K562 (cell line): ENCODE measurements around the gene HDAC5. TPM values are rescaled to one million over a fixed set of nuclear protein-coding genes. Genes with fewer than 3 reads are reported as not detected.

Experiments used
- ARHGAP35 ChIP-seq: fragments of 450-650 bp; IDR thresholded peaks from 2 replicates; pipeline ENCODE4 v1.6.1; 2018; ENCODE audit not compliant: partially characterized antibody
- FUS ChIP-seq: fragments of 200-400 bp; formaldehyde crosslinking; optimal IDR thresholded peaks from 2 replicates; pipeline ENCODE3; 2017; ENCODE audit warnings: low read depth, low read length
- GABPA ChIP-seq: fragments of 200-800 bp; sonication (Bioruptor generic); conservative IDR thresholded peaks from 2 replicates; pipeline ENCODE4 v1.6.1; 2016; ENCODE audit warnings: low read depth, missing genetic modification characterization, missing compliant biosample characterization
- HDAC1 ChIP-seq, 2 experiments: fragments of 450-650 bp; IDR thresholded peaks; 2 replicates each; pipeline ENCODE4 v1.6.1; 2016 to 2017; ENCODE audit warnings: inconsistent platforms in 1 of 2, mild to moderate bottlenecking in 1 of 2, moderate library complexity in 1 of 2
- HMG20A ChIP-seq: fragments of 450-650 bp; formaldehyde crosslinking; conservative IDR thresholded peaks from 2 replicates; pipeline ENCODE4 v1.4.0; 2020; ENCODE audit warnings: mild to moderate bottlenecking, mixed read lengths
- L3MBTL2 ChIP-seq: fragments of 450-650 bp; IDR thresholded peaks from 2 replicates; pipeline ENCODE4 v1.6.1; 2016; ENCODE audit warnings: mild to moderate bottlenecking, moderate library complexity
- NCOR1 ChIP-seq: fragments of 450-650 bp; IDR thresholded peaks from 2 replicates; pipeline ENCODE4 v1.6.1; 2016; ENCODE audit warnings: mild to moderate bottlenecking, moderate library complexity
- NFE2 ChIP-seq: IDR thresholded peaks from 2 replicates; pipeline ENCODE4 v1.6.1; 2014; ENCODE audit warnings: antibody characterized with exemption, low read depth
- OTX1 ChIP-seq: fragments of 450-650 bp; formaldehyde crosslinking; IDR thresholded peaks from 2 replicates; pipeline ENCODE4 v1.4.0; 2022; ENCODE audit warnings: mild to moderate bottlenecking
- POU5F1 ChIP-seq: fragments of 150-350 bp; IDR thresholded peaks from 2 replicates; pipeline ENCODE4 v1.6.1; 2014; ENCODE audit warnings: borderline replicate concordance, low read length, low read depth, mild to moderate bottlenecking; ENCODE audit not compliant: partially characterized antibody
- RBFOX2 ChIP-seq: fragments of 200-400 bp; formaldehyde crosslinking; IDR thresholded peaks from 2 replicates; pipeline ENCODE4 v1.6.1; 2017; ENCODE audit warnings: low read depth, mild to moderate bottlenecking, low read length, moderate library complexity
- SMAD2 ChIP-seq: fragments of 150-350 bp; IDR thresholded peaks from 2 replicates; pipeline ENCODE4 v1.6.1; 2014; ENCODE audit warnings: low read depth, mild to moderate bottlenecking, low read length
- SRSF1 ChIP-seq: fragments of 200-400 bp; formaldehyde crosslinking; IDR thresholded peaks from 2 replicates; pipeline ENCODE4 v1.6.1; 2017; ENCODE audit warnings: mild to moderate bottlenecking, low read depth, low read length, moderate library complexity
- TBP ChIP-seq: optimal IDR thresholded peaks from 2 replicates; pipeline ENCODE3; 2011; ENCODE audit warnings: low read depth, low read length, improper control_type of control experiment
- TCF7 ChIP-seq: sonication (generic); IDR thresholded peaks from 2 replicates; pipeline ENCODE4 v1.6.1; 2016; ENCODE audit warnings: antibody characterized with exemption, borderline replicate concordance
- polyA plus RNA-seq, 8 experiments: library from polyadenylated mRNA; depleted of rRNA in 4 of 8; stranded (reverse) in 5 of 8; unstranded in 3 of 8; fragments of >200 nt; fragmentation: Nextera tagmentation in 2 of 8; fragmentation: Illumina TruSeq in 1 of 8; extraction: Ambion mirVana in 2 of 8; extraction: Trizol in 1 of 8; gene quantifications; 2 replicates each; pipeline versions ENCODE4 v1.2.1 to v1.2.3, GENCODE V29; 2011 to 2014; ENCODE audit warnings: inconsistent platforms in 1 of 8, missing spikeins in 1 of 8
- total RNA-seq, 7 experiments: library from RNA; depleted of rRNA in 6 of 7; stranded (reverse); fragments of >200 nt in 6 of 7; fragmentation: Illumina TruSeq in 2 of 7; extraction: Trizol in 2 of 7; gene quantifications; 2 replicates each; pipeline versions ENCODE4 v1.2.1 to v1.2.3, GENCODE V29; 2011 to 2021; ENCODE audit warnings: low replicate concordance in 1 of 7
- TF ChIP-seq, protein P1 (sequence below), 2 experiments: fragments of 450-650 bp in 1 of 2; sonication (generic) in 1 of 2; formaldehyde crosslinking in 1 of 2; IDR thresholded peaks in 1 of 2; conservative IDR thresholded peaks in 1 of 2; 2 replicates each; pipeline versions ENCODE4 v1.6.1 to v1.8.1; 2016 to 2023; ENCODE audit warnings: mild to moderate bottlenecking in 2 of 2, moderate library complexity in 2 of 2, inconsistent platforms in 1 of 2, missing genetic modification reagents in 1 of 2
- TF ChIP-seq, protein P2 (sequence below): sonication (generic); formaldehyde crosslinking; IDR thresholded peaks from 2 replicates; pipeline ENCODE4 v1.8.0; 2022; ENCODE audit warnings: mild to moderate bottlenecking, low read depth, missing genetic modification reagents
- TF ChIP-seq, protein P3 (sequence below): sonication (generic); formaldehyde crosslinking; IDR thresholded peaks from 2 replicates; pipeline ENCODE4 v1.8.0; 2023; ENCODE audit warnings: mild to moderate bottlenecking, missing genetic modification reagents
- TF ChIP-seq, protein P4 (sequence below): fragments of 450-650 bp; IDR thresholded peaks from 2 replicates; pipeline ENCODE4 v1.6.1; 2017; ENCODE audit warnings: antibody characterized with exemption

HDAC5 gene
- total and polyA plus RNA-seq, 9 of the 15 experiments (the other 6 are each of a cell fraction or from before 2014, with no cell fraction given) = 0.45 to 26.2 (median 16.4) TPM

DNA sequence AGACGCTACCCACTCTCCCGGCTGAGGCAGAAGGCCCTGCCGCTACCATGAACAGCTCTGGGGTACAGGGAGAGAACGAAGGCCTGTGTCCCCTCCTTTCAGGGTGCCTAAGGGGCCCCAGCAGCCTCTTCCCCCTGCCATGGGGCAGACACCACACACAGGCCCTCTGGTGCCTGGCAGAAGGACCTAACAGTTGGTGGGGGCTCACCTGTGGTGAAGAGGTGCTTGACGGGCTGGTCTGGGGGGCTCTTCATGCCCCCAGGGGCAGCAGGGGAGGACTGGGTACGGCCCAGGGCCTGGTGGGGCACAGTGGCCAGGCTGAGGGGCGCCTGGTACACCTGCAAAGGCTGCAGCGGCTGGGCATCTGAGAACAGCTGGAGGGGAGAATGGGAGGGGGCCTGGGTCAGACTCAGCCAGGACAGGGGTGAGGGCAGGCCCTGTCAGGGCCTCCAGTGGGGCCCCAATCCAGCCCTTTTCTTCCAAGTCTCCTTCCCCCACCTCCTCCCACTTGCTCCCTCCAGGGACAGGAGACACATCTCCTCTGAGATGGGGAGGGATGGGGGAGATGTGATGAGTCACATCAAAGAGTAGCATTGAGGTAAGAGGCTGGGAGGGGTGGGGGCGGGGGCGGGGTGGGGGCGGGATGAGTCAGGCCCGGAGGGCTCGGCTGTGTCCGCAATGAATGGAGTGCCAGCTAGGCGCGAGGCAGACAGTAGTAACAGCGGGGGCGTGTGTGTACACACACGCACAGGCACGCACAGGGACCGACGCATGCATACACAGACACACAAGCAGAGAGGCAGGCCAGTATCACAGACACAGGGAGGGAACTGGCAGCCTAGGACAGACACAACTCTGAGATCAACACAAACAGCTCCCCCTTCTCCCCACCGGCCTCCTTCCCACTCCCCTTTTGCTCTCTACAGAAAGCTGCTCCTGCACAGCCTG lies 36.8 kb downstream of the HDAC5 start (continued):
- TF ChIP-seq NFE2 (peak; percentile 64; the same call in 1 of the 2 replicates), SMAD2 (no peak), GABPA (no peak), RBFOX2 (peak; percentile 37; the same call in 1 of the 2 replicates), POU5F1 (no peak), ARHGAP35 (no peak), TBP (peak; percentile 29), TCF7 (no peak), HMG20A (CRISPR knock-in tag) (no peak), SRSF1 (no peak), FUS (no peak), OTX1 (CRISPR knock-in tag) (no peak), NCOR1 (0 out of 2 replicates have a peak, but pooled peaks have one; percentile 39), L3MBTL2 (0 out of 2 replicates have a peak, but pooled peaks have one; percentile 24), HDAC1 (IDR thresholded peaks at IDR 0.05) (peak in 1 of 2 experiments; percentile 64; a peak in 2 of 4 replicates)
- TF ChIP-seq, protein P1, sequence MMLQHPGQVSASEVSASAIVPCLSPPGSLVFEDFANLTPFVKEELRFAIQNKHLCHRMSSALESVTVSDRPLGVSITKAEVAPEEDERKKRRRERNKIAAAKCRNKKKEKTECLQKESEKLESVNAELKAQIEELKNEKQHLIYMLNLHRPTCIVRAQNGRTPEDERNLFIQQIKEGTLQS (IDR thresholded peaks at IDR 0.05) = peak; percentile 56
- TF ChIP-seq, protein P1 (CRISPR knock-in tag; conservative IDR thresholded peaks at IDR 0.05) = no peak
- TF ChIP-seq, protein P2, sequence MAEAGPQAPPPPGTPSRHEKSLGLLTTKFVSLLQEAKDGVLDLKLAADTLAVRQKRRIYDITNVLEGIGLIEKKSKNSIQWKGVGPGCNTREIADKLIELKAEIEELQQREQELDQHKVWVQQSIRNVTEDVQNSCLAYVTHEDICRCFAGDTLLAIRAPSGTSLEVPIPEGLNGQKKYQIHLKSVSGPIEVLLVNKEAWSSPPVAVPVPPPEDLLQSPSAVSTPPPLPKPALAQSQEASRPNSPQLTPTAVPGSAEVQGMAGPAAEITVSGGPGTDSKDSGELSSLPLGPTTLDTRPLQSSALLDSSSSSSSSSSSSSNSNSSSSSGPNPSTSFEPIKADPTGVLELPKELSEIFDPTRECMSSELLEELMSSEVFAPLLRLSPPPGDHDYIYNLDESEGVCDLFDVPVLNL (CRISPR knock-in tag) = no peak
- TF ChIP-seq, protein P3, sequence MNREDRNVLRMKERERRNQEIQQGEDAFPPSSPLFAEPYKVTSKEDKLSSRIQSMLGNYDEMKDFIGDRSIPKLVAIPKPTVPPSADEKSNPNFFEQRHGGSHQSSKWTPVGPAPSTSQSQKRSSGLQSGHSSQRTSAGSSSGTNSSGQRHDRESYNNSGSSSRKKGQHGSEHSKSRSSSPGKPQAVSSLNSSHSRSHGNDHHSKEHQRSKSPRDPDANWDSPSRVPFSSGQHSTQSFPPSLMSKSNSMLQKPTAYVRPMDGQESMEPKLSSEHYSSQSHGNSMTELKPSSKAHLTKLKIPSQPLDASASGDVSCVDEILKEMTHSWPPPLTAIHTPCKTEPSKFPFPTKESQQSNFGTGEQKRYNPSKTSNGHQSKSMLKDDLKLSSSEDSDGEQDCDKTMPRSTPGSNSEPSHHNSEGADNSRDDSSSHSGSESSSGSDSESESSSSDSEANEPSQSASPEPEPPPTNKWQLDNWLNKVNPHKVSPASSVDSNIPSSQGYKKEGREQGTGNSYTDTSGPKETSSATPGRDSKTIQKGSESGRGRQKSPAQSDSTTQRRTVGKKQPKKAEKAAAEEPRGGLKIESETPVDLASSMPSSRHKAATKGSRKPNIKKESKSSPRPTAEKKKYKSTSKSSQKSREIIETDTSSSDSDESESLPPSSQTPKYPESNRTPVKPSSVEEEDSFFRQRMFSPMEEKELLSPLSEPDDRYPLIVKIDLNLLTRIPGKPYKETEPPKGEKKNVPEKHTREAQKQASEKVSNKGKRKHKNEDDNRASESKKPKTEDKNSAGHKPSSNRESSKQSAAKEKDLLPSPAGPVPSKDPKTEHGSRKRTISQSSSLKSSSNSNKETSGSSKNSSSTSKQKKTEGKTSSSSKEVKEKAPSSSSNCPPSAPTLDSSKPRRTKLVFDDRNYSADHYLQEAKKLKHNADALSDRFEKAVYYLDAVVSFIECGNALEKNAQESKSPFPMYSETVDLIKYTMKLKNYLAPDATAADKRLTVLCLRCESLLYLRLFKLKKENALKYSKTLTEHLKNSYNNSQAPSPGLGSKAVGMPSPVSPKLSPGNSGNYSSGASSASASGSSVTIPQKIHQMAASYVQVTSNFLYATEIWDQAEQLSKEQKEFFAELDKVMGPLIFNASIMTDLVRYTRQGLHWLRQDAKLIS (CRISPR knock-in tag) = no peak
- TF ChIP-seq, protein P4, sequence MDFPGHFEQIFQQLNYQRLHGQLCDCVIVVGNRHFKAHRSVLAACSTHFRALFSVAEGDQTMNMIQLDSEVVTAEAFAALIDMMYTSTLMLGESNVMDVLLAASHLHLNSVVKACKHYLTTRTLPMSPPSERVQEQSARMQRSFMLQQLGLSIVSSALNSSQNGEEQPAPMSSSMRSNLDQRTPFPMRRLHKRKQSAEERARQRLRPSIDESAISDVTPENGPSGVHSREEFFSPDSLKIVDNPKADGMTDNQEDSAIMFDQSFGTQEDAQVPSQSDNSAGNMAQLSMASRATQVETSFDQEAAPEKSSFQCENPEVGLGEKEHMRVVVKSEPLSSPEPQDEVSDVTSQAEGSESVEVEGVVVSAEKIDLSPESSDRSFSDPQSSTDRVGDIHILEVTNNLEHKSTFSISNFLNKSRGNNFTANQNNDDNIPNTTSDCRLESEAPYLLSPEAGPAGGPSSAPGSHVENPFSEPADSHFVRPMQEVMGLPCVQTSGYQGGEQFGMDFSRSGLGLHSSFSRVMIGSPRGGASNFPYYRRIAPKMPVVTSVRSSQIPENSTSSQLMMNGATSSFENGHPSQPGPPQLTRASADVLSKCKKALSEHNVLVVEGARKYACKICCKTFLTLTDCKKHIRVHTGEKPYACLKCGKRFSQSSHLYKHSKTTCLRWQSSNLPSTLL = no peak
